ENCODE data around the gene SLC47A2. TPM values are rescaled to one million over a fixed set of nuclear protein-coding genes. Genes with fewer than 3 reads are reported as not detected.
A peak's percentile ranks its signal among the peaks of the same experiment; 100 is the strongest.
"Not testable (repeated sequence)": the region's sequence is repeated elsewhere in the genome, so short reads cannot be mapped to it uniquely, and the experiment has no call there.

The SLC47A2 gene
- total RNA-seq, 1 experiment from 2014 or later = not detected

- DNase-seq (ENCODE audit: low read depth) = no peak
These were observed 45.0 kb downstream of the SLC47A2 start for GRCh38 chr17:19671433-19671832.

GRCh38 chr17:19670908-19671307, 45.5 kb downstream of the SLC47A2 start:
- DNase-seq (ENCODE audit: low read depth) = no peak

GRCh38 chr17:19669680-19670079, 46.7 kb downstream of the SLC47A2 start:
- not testable (repeated sequence) for DNase-seq (ENCODE audit: low read depth)

- no peak for DNase-seq (ENCODE audit: low read depth)
These were observed 51.6 kb downstream of the SLC47A2 start for GRCh38 chr17:19664821-19665181.

- DNase-seq (ENCODE audit: low read depth) = no peak
These were observed 52.1 kb downstream of the SLC47A2 start for GRCh38 chr17:19664136-19664820.

GRCh38 chr17:19663097-19663496, 53.3 kb downstream of the SLC47A2 start:
- no peak for DNase-seq (ENCODE audit: low read depth)

- DNase-seq (ENCODE audit: low read depth) = no peak
These were observed 55.3 kb downstream of the SLC47A2 start for GRCh38 chr17:19661121-19661520.

GRCh38 chr17:19660219-19660870, 56.0 kb downstream of the SLC47A2 start:
- no peak for DNase-seq (ENCODE audit: low read depth)

- DNase-seq (ENCODE audit: low read depth) = no peak
These were observed 56.8 kb downstream of the SLC47A2 start for GRCh38 chr17:19659366-19660177.

GRCh38 chr17:19656851-19657581, 59.4 kb downstream of the SLC47A2 start:
- no peak for DNase-seq (ENCODE audit: low read depth)

- DNase-seq (ENCODE audit: low read depth) = no peak
These were observed 60.0 kb downstream of the SLC47A2 start for GRCh38 chr17:19656336-19656735.

GRCh38 chr17:19654896-19655295, 61.5 kb downstream of the SLC47A2 start:
- DNase-seq (ENCODE audit: low read depth) = no peak

- no peak for DNase-seq (ENCODE audit: low read depth)
These were observed 62.0 kb downstream of the SLC47A2 start for GRCh38 chr17:19654342-19654886.

GRCh38 chr17:19652595-19652994, 63.8 kb downstream of the SLC47A2 start:
- no peak for DNase-seq (ENCODE audit: low read depth)

GRCh38 chr17:19651451-19652238, 64.7 kb downstream of the SLC47A2 start:
- no peak for DNase-seq (ENCODE audit: low read depth)

- DNase-seq (ENCODE audit: low read depth) = no peak
These were observed 65.6 kb downstream of the SLC47A2 start for GRCh38 chr17:19650826-19651225.

- DNase-seq (ENCODE audit: low read depth) = no peak
These were observed 67.2 kb downstream of the SLC47A2 start for GRCh38 chr17:19649274-19649541.

GRCh38 chr17:19648475-19649273, 67.7 kb downstream of the SLC47A2 start, which contains the start of gene ALDH3A2:
ALDH3A2 (plus strand) TSS chr17:19648751; CDS start chr17:19648972, 221 bp downstream.
- peak; percentile 98 for DNase-seq (ENCODE audit: low read depth)

- DNase-seq (ENCODE audit: low read depth) = peak; percentile 81
These were observed 68.5 kb downstream of the SLC47A2 start for GRCh38 chr17:19647697-19648474.
